ENCODE results near the gene TNNI2.
"Not testable (repeated sequence)": the region's sequence is repeated elsewhere in the genome, so short reads cannot be mapped to it uniquely, and the experiment has no call there.

The TNNI2 gene

DNA sequence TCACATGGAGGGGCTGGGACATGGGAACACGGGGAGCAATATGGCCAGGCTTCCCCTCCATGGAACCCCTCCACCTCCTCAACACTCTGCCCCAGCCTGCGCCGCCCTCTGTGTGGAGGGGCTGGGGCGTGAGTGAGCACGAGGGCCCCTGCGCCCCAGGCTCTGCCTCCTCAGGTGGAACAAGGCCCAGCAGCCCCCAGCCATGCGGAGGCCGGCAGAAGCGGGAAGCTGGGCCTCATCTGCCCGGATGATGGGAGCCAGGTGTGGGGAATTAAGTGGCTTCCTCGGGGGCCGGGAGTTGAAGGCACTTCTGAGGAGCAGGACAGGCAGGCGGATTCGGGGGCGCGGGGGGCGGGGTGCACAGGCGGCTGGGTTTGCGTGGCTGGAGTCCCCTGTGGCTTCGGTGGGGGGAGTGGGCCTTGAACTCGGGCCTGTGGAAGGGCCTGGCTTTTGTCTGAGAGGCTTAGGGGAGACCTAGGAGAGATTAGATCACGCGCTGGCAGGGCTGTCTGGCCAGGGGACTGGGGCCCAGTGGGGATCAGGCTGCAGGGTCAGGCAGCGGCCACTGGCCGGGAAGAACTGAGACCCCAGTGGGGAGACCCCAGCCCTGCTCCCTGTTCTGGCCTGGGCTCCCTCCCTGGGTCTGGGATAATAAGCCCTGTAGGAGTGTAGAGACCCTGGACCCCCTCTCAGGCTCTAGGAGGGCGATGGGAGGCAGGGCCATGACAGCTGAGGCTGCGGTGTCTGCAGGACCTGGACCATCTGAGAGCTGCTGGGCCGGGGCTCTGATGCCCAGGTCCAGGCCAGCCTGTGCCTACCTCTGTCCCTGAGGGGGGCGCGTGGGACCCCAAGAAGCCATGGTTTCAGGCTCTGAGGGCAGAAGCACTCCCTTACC, 39.6 kb downstream of the TNNI2 start:
- in situ Hi-C loops (cut with MboI; ENCODE audit: low pct_unique_long_range_greater_than_20kb, low sequenced_read_pairs) = no loop called here
- no peak for DNase-seq

DNA sequence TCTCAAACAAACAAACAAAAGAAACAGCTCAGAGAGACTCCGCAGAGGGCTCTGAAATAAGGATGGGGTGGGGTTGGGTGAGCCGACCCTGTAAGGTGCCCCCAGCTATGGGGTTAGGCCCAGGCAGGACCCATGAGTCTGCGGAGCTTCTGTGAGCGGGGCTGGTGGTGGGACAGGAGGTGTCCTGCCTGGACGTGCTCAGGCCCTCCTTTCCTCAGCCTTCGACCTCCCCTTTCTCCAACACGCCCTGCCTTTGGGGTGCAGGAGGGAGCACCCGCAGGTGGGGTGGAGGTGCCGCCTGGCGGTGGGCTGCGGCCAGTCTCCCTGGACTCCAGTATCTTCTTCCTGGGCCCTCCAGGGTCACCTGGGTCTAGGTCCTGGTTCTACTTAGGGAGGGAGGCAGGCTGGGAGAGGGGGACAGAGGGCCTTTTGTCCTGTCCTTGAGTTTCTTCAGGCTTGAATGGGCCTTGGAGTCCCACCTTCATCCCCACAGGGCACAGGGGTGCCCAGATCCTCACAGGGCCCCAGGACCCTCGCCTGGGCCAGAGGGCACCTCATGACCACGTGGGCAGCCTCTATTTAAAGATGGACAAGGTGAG, 40.7 kb downstream of the TNNI2 start:
- no peak for DNase-seq
- in situ Hi-C loops (cut with MboI; ENCODE audit: low pct_unique_long_range_greater_than_20kb, low sequenced_read_pairs) = no loop called here

DNA sequence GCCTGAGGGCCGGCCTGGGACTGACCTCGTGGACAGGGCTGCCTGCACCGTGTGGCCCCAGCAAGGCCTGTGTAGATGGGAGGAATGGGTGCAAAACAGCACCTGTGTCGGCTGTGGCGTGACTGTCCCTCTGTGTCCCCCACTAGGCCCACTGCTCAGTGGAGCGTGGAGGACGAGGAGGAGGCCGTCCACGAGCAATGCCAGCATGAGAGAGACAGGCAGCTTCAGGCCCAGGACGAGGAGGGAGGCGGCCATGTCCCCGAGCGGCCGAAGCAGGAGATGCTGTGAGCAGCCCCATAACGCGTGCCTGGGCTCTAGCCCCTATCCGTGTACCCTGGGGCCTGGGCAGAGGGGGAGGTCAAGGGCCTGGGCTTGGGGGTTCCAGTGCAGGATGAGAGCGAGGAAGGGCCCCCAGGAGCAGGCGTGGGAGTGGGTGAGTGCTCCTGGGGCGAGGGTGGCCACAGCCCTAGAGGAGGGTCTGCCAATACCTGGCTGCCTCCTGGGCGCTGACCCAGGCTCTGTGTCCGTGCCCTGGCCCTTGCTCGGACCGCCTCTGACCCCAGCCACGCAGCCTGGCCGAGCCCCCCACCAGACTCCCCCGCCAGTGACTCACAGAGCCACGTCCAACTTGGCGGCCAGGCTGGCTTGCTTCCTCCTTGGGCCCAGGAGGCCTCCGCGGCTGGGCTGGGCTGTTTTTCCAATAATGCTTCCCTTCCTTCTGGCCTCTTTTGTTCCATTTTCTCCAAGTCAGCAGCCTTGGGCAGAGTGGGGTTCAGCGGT, 41.4 kb downstream of the TNNI2 start:
- DNase-seq = no peak

DNA sequence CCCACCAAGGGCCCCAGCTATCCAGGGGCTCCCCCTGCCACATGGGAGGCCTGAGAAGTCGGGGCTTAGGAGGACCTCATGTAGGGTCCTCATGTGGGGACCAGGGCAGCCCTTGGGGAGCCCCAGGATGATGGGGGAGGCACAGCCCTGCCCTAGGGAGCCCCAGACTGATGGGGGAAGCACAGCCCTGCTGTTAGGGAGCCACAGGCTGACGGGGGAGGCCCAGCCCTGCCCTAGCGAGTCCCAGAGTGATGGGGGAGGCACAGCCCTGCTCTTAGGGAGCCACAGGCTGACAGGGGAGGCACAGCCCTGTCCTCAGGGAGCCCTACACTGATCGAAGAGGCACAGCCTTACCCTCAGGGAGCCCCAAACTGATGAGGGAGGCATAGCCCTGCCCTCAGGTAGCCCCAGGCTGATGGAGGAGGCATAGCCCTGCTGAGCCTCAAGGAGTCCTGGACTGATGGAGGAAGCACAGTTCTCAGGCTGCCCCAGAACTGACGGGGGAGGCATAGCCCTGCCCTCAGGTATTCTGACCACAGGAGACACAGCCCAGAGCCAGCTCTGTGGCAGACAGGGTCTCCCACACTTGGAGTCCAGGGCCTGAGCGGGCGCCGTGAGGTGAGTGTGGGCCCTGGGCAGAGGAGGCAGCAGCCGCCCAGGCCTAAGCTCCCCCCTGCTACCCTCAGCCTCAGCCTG, 42.1 kb downstream of the TNNI2 start:
- in situ Hi-C loops (cut with MboI; ENCODE audit: low pct_unique_long_range_greater_than_20kb, low sequenced_read_pairs) = no loop called here
- no peak for DNase-seq

More for the DNA sequence above, 41.4 kb downstream of the TNNI2 start:
- in situ Hi-C loops (cut with MboI; ENCODE audit: low pct_unique_long_range_greater_than_20kb, low sequenced_read_pairs) = no loop called here

DNA sequence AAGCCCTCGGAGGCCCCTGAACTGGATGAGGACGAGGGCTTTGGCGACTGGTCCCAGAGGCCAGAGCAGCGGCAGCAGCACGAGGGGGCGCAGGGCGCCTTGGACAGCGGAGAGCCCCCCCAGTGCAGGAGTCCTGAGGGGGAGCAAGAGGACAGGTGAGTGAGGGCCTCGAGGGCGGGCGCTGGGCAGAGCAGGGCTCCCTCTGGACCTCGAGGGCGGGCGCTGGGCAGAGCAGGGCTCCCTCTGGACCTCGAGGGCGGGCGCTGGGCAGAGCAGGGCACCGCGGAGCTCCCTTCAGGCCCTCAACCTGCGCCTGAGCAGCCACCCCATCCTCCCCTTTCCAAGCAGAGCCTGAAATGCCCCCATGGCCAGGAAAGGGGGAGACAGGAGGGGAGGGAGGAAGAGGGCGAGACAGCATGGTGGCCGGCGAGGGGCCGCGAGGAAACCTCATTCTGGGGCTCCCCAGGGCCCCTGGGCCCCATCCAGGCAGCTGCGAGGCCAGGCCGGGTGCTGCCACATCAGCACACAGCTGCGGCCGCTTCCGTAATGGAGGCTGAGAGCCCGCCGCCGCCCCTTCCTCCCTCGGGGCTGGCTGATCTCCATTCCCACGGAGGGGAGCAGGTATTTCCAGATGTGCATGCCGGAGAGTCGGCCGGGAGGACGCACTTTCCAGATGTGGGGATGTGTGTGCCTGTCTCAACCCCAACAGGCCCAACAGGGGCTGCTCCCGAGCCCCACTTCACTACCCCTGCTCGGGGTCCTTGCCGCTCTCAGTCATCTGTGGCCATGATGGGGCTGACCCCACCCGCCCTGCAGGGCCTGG, 42.9 kb downstream of the TNNI2 start:
- in situ Hi-C loops (cut with MboI; ENCODE audit: low pct_unique_long_range_greater_than_20kb, low sequenced_read_pairs) = no loop called here
- DNase-seq = no peak

DNA sequence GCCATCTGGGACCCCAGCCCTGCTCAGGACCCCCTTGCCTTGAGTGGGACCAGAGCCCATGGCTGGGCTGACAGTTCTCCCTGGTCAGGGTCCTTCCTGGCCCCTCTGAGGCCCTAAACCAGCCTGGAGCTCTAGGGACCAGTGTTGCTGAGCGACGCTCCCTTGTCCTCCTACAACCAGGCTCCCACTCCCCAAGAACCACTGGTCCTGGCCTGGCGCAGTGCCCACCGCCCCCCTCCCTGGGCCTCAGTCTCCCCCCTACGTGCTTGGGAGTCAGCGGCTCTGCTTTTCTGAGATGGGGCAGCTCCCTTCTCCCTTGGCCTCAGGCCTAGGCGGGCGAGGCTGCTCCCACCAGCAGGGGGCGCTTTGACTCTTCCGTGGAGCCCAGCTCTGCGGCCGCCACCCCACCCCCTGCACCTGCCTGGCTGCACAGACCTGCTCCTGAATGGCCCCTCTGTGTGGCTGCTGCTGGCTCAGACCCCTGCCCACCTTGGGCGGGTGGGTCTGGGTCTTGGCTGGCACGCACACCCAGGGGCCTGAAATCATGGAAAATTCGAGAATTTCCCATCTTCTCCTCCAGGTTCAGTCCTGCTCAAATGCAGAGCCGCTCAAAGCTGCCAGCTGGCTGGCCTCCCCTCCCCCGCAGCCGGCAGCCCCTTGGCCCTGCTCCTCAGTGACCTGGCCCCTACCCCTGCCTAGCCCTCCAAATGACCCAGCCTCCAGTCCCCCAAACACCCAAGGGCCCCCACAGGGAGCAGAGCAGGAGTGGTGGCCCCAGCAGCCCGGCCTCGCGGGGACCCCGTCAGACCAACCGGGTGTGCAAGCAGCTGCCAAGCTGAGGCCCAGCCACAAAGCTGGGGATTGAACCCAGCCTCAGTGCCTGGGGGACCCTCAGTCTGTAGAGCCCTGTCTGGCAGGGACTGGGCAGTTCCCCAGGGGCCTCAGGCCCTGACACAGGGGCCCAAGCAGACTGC, 43.8 kb downstream of the TNNI2 start:
- DNase-seq = peak; percentile 83
- in situ Hi-C loops (cut with MboI; ENCODE audit: low pct_unique_long_range_greater_than_20kb, low sequenced_read_pairs) = no loop called here

DNA sequence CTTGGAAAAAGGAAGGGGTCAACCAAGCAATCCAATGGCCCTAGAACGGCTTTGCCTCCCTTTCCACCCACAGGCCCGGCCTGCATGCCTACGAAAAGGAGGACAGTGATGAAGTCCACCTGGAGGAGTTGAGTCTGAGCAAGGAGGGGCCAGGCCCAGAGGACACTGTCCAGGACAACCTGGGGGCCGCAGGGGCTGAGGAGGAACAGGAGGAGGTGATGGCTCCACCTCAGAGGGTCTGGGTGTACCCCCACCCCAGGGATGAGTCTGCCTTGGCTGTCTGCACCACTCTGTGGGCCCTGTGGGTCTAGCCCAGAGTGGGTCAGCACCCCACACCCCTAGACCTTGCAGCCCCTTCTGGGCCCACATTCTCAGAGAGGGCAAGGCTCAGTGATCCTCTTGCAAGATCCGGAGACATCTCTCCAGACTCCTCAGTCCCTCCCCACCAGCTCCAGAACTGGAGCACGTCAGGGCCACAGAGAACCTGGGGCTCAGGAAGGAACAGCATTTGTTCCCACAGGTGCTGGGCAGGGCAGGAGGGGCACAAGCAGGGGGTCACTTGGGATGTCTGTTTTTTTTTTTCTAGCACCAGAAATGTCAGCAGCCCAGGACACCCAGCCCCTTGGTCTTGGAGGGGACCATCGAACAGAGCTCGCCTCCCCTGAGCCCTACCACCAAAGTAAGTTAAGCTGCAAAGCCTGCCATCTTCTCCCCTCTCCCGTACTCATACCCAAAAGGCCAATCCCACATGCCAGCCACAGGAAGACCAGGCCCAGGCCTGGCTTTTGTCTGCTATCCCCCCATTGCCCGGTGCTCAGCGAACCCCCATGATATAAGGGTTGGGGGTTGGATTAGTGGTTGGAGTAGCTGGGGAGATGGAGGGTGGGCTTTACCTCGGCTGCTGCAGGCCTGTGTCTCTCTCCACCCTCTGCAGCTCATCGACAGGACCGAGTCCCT, 44.8 kb downstream of the TNNI2 start:
- in situ Hi-C loops (cut with MboI; ENCODE audit: low pct_unique_long_range_greater_than_20kb, low sequenced_read_pairs) = no loop called here
- DNase-seq = no peak

DNA sequence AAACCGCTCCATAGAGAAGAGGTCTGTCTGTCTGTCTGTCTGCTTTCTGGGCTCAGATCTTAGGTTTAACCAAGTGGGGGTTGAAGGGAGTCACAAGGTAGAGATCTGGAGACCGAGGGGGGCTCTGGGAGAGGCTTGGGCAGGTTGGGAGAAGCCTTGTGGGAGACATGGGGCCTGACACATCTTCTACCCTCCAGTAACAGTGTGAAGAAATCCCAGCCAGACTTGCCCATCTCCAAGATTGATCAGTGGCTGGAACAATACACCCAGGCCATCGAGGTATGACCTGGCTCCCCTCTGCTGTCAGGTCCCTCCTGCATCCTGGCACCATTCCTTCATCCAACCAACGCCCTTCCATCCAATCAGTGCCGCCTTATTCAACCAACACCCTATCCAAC, 45.5 kb downstream of the TNNI2 start:
- DNase-seq = no peak
- in situ Hi-C loops (cut with MboI; ENCODE audit: low pct_unique_long_range_greater_than_20kb, low sequenced_read_pairs) = no loop called here

DNA sequence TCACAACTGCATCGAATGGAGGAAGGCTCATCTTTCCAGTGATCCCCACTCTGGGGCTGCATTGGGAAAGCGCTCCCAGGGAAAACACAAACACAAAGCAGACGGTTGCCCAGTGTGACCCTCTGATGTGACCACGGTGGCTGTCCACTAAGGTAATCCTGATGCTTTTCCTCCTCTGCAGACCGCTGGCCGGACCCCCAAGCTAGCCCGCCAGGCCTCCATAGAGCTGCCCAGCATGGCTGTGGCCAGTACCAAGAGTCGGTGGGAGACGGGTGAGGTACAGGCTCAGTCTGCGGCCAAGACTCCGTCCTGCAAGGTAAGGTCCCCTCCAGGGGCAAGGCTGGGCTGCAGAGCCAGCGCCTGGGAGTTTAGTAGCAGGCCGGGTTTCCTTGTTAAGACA, 47.8 kb downstream of the TNNI2 start:
- in situ Hi-C loops (cut with MboI; ENCODE audit: low pct_unique_long_range_greater_than_20kb, low sequenced_read_pairs); DNase-seq: not testable (repeated sequence)

DNA sequence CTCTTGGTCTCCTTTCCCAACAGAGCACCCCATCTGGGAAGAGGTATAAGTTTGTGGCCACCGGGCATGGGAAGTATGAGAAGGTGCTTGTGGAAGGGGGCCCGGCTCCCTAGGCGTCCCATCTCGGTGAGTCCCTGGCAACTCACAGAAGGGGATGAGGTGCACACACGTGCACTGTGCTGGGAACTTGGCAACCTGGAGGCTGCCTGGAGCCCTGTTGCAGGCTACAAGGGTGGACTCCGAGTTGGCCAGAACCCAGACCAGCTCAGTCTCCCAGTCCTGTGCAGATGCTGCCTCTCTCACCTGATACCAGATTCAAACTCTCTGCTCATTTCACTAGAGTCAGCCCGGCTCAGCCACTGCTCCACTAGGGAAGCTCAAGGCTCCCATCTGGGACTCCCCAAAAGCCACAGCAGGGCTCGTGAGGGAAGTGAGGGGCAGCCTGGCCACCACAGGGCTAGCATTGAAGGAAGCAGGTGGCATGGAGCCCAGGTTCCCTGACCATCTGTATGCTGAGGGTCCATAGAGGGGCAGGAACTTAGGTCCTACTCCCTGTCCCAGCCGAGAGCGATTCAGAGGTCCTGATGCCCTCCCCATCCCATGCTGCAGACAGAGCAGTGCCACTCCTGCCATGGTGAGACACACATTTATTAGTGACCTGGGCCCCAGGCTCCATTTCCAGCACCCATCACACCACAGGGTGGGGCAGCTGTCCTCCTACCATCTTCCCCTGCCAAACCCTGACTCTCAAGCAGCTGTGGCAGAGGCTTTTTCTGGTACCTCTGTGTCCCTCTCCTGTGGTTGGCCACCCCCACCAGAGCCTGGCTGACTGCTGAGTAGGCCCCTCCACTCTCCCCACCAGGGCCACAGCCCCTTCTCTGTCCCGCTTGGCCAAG, 48.9 kb downstream of the TNNI2 start:
- in situ Hi-C loops (cut with MboI; ENCODE audit: low pct_unique_long_range_greater_than_20kb, low sequenced_read_pairs) = no loop called here
- no peak for DNase-seq

DNA sequence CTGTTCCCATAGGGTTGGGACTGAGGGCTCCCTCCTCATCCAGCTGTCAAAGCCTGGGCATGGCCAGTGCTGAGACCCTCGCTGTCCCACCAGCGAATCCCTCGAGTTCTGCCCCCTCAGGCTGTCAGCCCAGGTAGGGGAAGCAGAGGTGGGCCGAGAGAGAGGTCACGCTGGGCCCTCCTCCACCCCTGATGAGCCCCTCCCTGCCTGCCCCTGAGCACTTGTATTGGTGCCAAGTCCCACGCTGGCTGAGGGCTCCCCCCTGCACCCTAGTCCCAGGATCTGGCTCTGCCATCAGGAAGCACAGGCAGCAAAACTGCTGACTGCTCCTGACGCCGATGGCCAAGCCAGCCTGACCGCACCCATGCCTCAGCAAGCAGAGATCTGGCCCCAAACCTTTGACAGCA, 49.6 kb downstream of the TNNI2 start:
- in situ Hi-C loops (cut with MboI; ENCODE audit: low pct_unique_long_range_greater_than_20kb, low sequenced_read_pairs) = no loop called here

DNA sequence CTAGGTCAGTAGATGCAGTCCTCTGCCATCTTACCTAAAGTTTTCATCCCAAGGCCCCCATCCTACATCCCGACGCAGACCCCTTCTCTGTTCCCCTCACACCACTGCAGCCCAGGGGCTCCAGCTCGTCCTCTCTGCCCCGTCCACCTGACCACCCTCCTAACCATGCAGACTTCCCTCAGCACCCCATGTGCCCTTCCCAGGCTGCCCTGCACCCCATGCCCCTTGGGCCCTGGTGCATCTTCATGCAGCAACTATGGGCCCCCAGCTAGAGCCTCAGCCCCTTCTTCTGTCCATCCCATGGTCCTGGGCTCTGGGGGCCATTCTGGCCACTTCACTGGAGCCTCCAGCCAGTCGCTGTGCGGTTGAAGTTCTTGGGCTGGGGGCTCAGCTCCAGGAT, 50.0 kb downstream of the TNNI2 start:
- no peak for DNase-seq
- in situ Hi-C loops (cut with MboI; ENCODE audit: low pct_unique_long_range_greater_than_20kb, low sequenced_read_pairs) = no loop called here

More for the DNA sequence above, 49.6 kb downstream of the TNNI2 start:
- DNase-seq = no peak

DNA sequence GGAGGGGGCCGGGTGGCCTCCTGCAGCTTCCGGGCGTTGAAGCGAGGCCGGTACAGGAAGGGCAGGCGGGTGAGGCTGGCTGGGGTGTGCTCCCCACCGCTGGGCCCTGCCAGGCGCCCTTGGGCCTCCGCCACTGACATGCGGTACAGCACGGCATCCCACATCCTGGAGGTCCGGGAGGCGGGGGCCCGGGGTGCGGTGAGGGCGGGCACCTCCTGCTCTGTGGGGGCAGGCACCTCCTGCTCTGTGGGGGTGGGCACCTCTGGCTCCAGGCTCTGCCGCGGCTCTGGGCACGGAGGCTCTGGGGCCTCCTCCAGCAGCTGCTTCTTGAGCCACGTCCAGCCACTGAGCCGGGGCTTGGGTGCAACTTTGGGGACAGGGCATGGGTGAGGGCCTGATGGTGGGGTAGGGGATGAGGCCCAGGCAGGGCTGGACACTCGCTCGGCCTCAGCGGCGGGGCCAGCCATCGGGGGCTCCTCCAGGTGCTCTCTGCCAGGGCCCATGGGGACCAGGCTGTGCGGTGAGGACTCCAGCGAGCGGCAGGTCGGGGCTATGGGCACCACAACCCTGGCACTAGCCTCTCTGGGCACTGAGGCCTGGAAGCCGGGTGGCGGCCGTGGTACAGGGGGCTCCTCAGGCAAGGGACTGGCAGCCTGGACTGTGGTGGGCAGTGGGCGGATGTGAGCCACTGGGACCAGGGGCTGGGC, 50.6 kb downstream of the TNNI2 start:
- peak; percentile 50 for DNase-seq
- in situ Hi-C loops (cut with MboI; ENCODE audit: low pct_unique_long_range_greater_than_20kb, low sequenced_read_pairs) = no loop called here

DNA sequence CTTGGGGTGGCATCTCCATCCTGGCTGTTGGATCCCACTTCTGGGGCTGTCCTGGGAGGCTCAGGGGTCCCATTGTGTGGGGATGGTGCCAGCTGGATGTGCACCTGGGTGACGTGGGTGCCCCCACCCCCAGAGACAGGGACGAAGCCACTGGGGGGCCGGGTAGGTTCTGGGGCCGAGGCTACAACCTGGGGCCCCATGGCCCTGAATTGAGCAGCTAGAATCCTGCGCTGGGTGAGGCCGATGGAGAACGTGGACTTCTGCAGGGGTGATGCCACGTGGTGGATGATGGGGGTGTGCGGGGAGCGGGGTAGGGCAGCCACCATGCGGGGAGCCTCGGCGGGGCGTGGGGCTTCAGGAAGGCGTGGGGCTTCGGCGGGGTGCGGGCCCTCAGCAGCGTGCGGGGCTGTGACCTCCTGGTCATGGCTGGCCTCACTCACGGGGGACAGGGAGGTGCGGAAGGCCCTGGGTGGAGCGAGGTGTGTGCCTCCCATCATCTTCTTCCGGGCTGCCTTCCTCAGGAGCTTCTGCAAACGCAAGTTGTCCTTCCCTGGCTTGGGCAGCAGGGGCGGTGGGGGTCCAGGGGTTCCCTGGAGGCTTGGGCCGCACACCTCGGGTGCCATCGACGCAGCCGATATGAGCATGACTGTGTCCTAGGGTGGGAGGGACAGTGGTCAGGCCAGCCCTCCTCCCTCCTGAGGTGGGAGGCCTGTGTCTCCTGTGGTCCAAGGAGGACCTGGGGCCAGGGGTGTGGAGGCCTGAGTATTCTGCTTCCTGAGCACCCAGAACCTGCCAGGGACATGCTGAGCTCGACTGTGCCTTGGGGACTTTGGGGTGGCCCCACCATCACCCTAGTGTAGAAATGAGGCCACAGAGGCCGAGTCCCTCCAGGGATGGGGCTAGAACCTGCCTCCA, 51.4 kb downstream of the TNNI2 start:
- in situ Hi-C loops (cut with MboI; ENCODE audit: low pct_unique_long_range_greater_than_20kb, low sequenced_read_pairs) = no loop called here
- DNase-seq = no peak

Data from KBM-7 (cell line).